Fibroblast of the aortic adventitia (primary cell): ENCODE measurements around the gene PLPP3. TPM values are rescaled to one million over a fixed set of nuclear protein-coding genes. Genes with fewer than 3 reads are reported as not detected.

Experiments
- DNase-seq: peaks from one replicate; pipeline ENCODE4 v3.0.0-alpha.2; 2010; ENCODE audit warnings: low read depth
- H3K4me3 ChIP-seq: 2 replicates; pipeline ENCODE4 v1.5.1; 2011; ENCODE audit warnings: low read depth, mild to moderate bottlenecking, control low read depth, low read length, moderate library complexity
- total RNA-seq: library from RNA; depleted of rRNA; stranded (reverse); fragments of >200 nt; gene quantifications from 2 replicates; pipeline ENCODE4 v1.2.3, GENCODE V29; 2012; ENCODE audit warnings: low replicate concordance
- TF ChIP-seq, protein P1 (sequence below): IDR thresholded peaks from 2 replicates; pipeline ENCODE4 v1.5.1; 2011; ENCODE audit warnings: mild to moderate bottlenecking, low read length, control low read depth, inconsistent platforms; ENCODE audit not compliant: insufficient read depth

PLPP3 gene
- total RNA-seq, 1 donor = 270 TPM

DNA sequence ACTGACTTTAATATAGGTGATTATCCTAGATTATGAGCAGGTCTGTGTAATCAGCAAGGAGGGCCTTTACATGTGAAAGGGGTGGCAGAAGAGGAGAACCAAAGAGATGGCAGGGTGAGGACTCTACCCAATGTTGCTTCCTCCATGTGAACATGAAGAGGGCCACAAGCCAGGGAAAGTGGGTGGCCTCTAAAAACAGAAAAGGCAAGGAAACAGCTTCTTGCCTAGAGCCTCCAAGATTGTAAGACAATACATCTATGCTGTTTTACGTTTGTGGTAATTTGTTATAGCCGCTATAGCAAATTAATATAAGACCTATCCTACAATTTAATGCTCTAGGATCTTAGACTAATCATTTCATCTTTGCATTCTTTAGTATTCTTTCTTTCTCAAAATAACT, 85.5 kb downstream of the PLPP3 start:
- DNase-seq = no peak
- H3K4me3 ChIP-seq = no peak overlapping the region
- TF ChIP-seq, protein P1, sequence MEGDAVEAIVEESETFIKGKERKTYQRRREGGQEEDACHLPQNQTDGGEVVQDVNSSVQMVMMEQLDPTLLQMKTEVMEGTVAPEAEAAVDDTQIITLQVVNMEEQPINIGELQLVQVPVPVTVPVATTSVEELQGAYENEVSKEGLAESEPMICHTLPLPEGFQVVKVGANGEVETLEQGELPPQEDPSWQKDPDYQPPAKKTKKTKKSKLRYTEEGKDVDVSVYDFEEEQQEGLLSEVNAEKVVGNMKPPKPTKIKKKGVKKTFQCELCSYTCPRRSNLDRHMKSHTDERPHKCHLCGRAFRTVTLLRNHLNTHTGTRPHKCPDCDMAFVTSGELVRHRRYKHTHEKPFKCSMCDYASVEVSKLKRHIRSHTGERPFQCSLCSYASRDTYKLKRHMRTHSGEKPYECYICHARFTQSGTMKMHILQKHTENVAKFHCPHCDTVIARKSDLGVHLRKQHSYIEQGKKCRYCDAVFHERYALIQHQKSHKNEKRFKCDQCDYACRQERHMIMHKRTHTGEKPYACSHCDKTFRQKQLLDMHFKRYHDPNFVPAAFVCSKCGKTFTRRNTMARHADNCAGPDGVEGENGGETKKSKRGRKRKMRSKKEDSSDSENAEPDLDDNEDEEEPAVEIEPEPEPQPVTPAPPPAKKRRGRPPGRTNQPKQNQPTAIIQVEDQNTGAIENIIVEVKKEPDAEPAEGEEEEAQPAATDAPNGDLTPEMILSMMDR = no peak

DNA sequence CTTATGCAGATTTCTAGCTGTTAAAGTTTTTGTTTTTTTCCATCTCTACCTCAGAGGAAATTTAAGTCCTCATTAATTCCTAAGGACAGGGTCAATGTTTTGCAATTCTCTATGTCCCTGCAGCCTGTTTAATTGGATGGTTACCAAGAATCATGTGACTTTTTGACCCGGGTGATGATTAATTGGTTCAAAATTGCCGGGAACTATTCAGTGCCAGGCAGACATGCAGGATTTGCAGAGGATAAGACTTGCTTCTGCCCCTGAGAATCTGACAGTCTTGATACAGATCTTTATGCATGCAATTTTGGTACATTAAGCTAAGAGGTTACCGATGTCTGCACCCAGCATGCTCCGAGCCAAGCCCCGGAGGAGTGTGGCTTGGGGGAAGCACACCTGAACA, 87.9 kb downstream of the PLPP3 start:
- TF ChIP-seq, protein P1 = no peak
- peak; percentile 57 for DNase-seq
- H3K4me3 ChIP-seq = no peak overlapping the region

DNA sequence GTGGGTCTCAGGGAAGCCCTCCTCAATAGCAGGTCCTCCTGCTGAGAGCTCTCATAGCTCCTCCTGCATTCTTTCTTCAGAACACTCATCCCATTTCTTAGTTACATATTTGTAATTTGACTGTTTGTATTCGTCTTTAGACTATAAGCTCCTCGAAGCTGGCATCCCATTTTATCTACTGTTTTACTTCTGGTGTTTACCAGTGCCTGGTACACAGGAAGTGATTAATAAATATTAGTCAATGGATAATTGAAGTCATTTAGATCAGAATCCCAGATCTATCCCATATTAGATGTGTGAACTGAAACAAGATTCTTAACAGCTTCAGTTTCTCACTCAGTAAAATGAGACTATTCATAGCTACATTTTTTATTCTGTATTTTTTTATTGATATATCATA, 88.7 kb downstream of the PLPP3 start:
- TF ChIP-seq, protein P1 = no peak
- H3K4me3 ChIP-seq = no peak overlapping the region

DNA sequence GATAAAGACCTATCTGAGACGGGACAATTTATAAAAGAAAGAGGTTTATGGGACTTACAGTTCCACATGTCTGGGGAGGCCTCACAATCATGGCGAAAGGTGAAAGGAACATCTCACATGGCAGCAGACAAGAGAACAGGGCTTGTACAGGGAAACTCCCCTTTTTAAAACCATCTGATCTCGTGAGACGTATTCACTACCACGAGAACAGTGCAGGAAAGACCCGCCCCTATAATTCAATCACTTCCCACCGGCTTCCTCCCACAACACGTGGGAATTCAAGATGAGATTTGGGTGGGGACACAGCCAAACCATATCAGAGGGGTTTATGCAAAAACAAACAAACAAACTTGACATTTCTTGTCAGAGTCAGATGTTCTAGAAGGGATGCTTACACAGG, 89.7 kb downstream of the PLPP3 start:
- no peak for DNase-seq
- TF ChIP-seq, protein P1 = no peak
- no peak overlapping the region for H3K4me3 ChIP-seq

More for the DNA sequence above, 88.7 kb downstream of the PLPP3 start:
- DNase-seq = no peak

DNA sequence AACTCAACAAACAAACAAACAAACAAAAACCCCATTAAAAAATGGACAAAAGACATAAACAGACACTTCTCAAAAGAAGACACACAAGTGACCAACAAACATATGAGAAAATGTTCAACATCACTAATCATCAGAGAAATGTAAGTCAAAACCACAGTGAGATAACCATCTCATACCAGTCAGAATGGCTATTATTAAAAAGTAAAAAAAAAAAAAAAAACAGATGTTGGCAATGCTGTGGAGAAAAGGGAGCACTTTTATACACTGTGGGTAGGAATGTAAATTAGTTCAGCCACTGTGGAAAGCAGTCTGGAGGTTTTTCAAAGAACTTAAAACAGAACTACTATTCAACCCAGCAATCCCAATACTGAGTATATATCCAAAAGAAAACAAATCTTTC, 94.7 kb downstream of the PLPP3 start:
- DNase-seq = no peak
- TF ChIP-seq, protein P1 = no peak
- H3K4me3 ChIP-seq = no peak overlapping the region

DNA sequence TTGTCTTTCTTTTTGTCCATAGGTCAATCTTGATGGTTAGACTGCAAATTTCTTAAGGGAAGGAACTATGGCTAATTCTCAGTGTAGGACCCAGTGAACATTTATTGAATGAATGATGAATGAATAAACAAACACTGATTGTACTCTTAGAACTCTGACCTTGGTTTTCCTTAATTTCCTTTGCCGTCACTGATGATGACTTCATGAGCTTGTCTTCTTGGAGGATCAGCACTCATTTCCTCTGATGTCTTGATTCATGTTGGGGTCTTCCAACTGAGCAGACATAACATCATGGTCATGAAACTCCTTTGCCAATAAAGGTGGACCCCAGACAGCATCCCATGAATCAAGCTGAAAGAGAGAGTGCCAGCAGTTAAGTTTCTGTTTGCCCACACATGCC, 96.3 kb downstream of the PLPP3 start:
- no peak overlapping the region for H3K4me3 ChIP-seq
- DNase-seq = no peak
- TF ChIP-seq, protein P1 = no peak

DNA sequence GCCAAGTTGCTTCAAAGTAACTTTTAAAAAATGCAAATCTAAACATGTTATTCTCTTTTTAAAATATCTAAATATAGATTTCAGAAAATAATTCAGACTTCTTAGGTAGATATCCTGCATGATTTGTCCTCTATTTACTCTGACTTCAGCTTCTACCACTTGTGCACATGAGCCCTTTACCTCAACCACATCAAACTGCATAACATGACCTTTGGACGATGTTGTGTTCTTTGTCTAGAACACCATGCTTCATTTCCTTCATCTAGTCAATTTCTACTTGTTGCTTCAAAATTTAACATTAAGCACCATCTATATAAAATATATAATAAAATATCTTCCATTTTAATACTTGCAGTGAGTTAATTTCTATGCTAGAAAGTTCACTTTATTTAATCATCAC, 96.9 kb downstream of the PLPP3 start:
- TF ChIP-seq, protein P1 = no peak
- no peak for DNase-seq
- no peak overlapping the region for H3K4me3 ChIP-seq
